ENCODE results near the gene DIAPH3.

GRCh38 chr13:59743195-59743594 is 420.5 kb downstream of the DIAPH3 start:
- TF ChIP-seq ZNF274 (IDR thresholded peaks at IDR 0.05; ENCODE audit: low read length): no peak
- TF ChIP-seq ZNF274 (tag by site-specific recombination; IDR thresholded peaks at IDR 0.05; ENCODE audit: borderline replicate concordance): no peak
- no peak for TF ChIP-seq ZNF138 (tag by site-specific recombination; IDR thresholded peaks at IDR 0.05; ENCODE audit: borderline replicate concordance)
